CD14-positive monocyte (primary cell): Measurements from ENCODE around the gene OSBPL6. TPM values are rescaled to one million over a fixed set of nuclear protein-coding genes. Genes with fewer than 3 reads are reported as not detected.

Experiments used
- DNase-seq, 3 donors: peaks; one replicate each; pipeline ENCODE4 v3.0.0-alpha.2; 2011 to 2022
- H2AFZ ChIP-seq: 2 replicates; pipeline ENCODE4 v1.6.0; 2012; ENCODE audit warnings: mild to moderate bottlenecking, low read depth, low read length, inconsistent platforms; ENCODE audit not compliant: insufficient read depth, poor library complexity, severe bottlenecking
- H3K27ac ChIP-seq, 2 donors: 1 replicate in 1 of 2; 2 replicates in 1 of 2; pipeline ENCODE4 v1.5.1; 2012 to 2013; ENCODE audit warnings: low read length in 2 of 2, control low read depth in 1 of 2, inconsistent platforms in 1 of 2, low read depth in 1 of 2, mild to moderate bottlenecking in 1 of 2
- H3K27me3 ChIP-seq, 2 donors: one replicate each; pipeline versions ENCODE4 v1.6.0 to v1.6.1; 2011 to 2013; ENCODE audit warnings: low read length in 2 of 2; ENCODE audit not compliant: control insufficient read depth in 2 of 2, insufficient read depth in 2 of 2
- H3K36me3 ChIP-seq, 2 donors: replicated peaks in 1 of 2; 1 replicate in 1 of 2; 2 replicates in 1 of 2; pipeline versions ENCODE4 v1.5.1 to v1.6.1; 2012 to 2013; ENCODE audit warnings: low read length in 2 of 2, control low read depth in 1 of 2, inconsistent platforms in 1 of 2, mild to moderate bottlenecking in 1 of 2; ENCODE audit not compliant: insufficient read depth in 2 of 2, control insufficient read depth in 1 of 2
- H3K4me1 ChIP-seq, 2 donors: 1 replicate in 1 of 2; 2 replicates in 1 of 2; pipeline versions ENCODE4 v1.5.1 to v1.6.1; 2012 to 2013; ENCODE audit warnings: low read length in 2 of 2, control low read depth in 1 of 2, inconsistent platforms in 1 of 2, mild to moderate bottlenecking in 1 of 2, moderate library complexity in 1 of 2; ENCODE audit not compliant: insufficient read depth in 2 of 2, control insufficient read depth in 1 of 2
- H3K4me2 ChIP-seq: replicated peaks from 2 replicates; pipeline ENCODE3; 2012; ENCODE audit warnings: low read length, moderate library complexity, mild to moderate bottlenecking; ENCODE audit not compliant: poor library complexity, severe bottlenecking; ENCODE audit errors: extremely low read depth
- H3K4me3 ChIP-seq, 3 experiments: fragments of 200-600 bp in 1 of 3; sonication (generic) in 1 of 3; replicated peaks in 1 of 3; 1 replicate in 2 of 3; 2 replicates in 1 of 3; pipeline ENCODE4 v1.5.1; 2011 to 2013; ENCODE audit warnings: low read length in 3 of 3, mild to moderate bottlenecking in 3 of 3, control low read depth in 2 of 3, low read depth in 2 of 3, inconsistent platforms in 1 of 3, moderate library complexity in 1 of 3
- H3K79me2 ChIP-seq: 2 replicates; pipeline ENCODE4 v1.6.0; 2012; ENCODE audit warnings: mild to moderate bottlenecking, control low read depth, inconsistent platforms, low read length, moderate library complexity; ENCODE audit not compliant: insufficient read depth
- H3K9ac ChIP-seq: 2 replicates; pipeline ENCODE4 v1.6.0; 2017; ENCODE audit warnings: low read length, mild to moderate bottlenecking; ENCODE audit not compliant: insufficient read depth, poor library complexity, severe bottlenecking
- H3K9me3 ChIP-seq, 2 donors: replicated peaks in 1 of 2; 1 replicate in 1 of 2; 2 replicates in 1 of 2; pipeline versions ENCODE4 v1.5.1 to v1.6.1; 2012 to 2013; ENCODE audit warnings: low read length in 2 of 2, control low read depth in 1 of 2; ENCODE audit not compliant: control insufficient read depth in 1 of 2, insufficient read depth in 1 of 2
- H4K20me1 ChIP-seq: 2 replicates; pipeline ENCODE4 v1.6.0; 2012; ENCODE audit warnings: mild to moderate bottlenecking, low read length, control low read depth, moderate library complexity; ENCODE audit not compliant: insufficient read depth
- H3K27ac Mint-ChIP-seq, 7 donors: one replicate each; pipeline ENCODE4 v1.8.0; 2020; ENCODE audit warnings: mild to moderate bottlenecking in 7 of 7, mixed read lengths in 7 of 7, moderate library complexity in 6 of 7, inconsistent platforms in 2 of 7
- H3K27me3 Mint-ChIP-seq, 3 donors: one replicate each; pipeline ENCODE4 v1.8.0; 2021 to 2022; ENCODE audit warnings: low read depth in 3 of 3, mild to moderate bottlenecking in 3 of 3, mixed read lengths in 3 of 3, moderate library complexity in 3 of 3, inconsistent platforms in 1 of 3
- H3K36me3 Mint-ChIP-seq, 2 donors: one replicate each; pipeline ENCODE4 v1.8.0; 2020; ENCODE audit warnings: mixed read lengths in 2 of 2, inconsistent platforms in 1 of 2, mild to moderate bottlenecking in 1 of 2
- H3K4me1 Mint-ChIP-seq: one replicate; pipeline ENCODE4 v1.8.0; 2020; ENCODE audit warnings: mild to moderate bottlenecking, mixed read lengths
- H3K4me3 Mint-ChIP-seq, 2 donors: one replicate each; pipeline ENCODE4 v1.8.0; 2020; ENCODE audit warnings: mild to moderate bottlenecking in 2 of 2, mixed read lengths in 2 of 2, moderate library complexity in 1 of 2
- H3K9me3 Mint-ChIP-seq, 7 donors: one replicate each; pipeline ENCODE4 v1.8.0; 2020 to 2022; ENCODE audit warnings: mixed read lengths in 7 of 7, mild to moderate bottlenecking in 6 of 7, moderate library complexity in 6 of 7, inconsistent platforms in 2 of 7
- WGBS: methylation state at CpG from one replicate; pipeline ENCODE4 v1.1.5; 2013; ENCODE audit warnings: missing lambda C conversion rate; ENCODE audit not compliant: insufficient coverage; 5-methylcytosine and 5-hydroxymethylcytosine counted together
- intact Hi-C, 2 donors: fragments of 100-400 bp; cut with micrococcal nuclease; formaldehyde crosslinking; loops; one replicate each; pipeline versions ENCODE4 v1.15.0 to v1.15.1; 2023
- polyA plus RNA-seq, 3 donors: library from polyadenylated mRNA; depleted of rRNA in 1 of 3; unstranded in 2 of 3; stranded (reverse) in 1 of 3; fragments of 300-500 nt in 2 of 3; fragments of >200 nt in 1 of 3; fragmentation: Illumina TruSeq in 2 of 3; gene quantifications; 1 replicate in 2 of 3; 2 replicates in 1 of 3; pipeline ENCODE4 v1.2.3, GENCODE V29; 2012 to 2021
- TF ChIP-seq, protein P1 (sequence below): fragments of 200-600 bp; IDR thresholded peaks from one replicate; pipeline ENCODE4 v1.8.0; 2022; ENCODE audit warnings: antibody characterized with exemption, mild to moderate bottlenecking

Gene OSBPL6
- polyA plus RNA-seq, 3 donors, result not detected

DNA sequence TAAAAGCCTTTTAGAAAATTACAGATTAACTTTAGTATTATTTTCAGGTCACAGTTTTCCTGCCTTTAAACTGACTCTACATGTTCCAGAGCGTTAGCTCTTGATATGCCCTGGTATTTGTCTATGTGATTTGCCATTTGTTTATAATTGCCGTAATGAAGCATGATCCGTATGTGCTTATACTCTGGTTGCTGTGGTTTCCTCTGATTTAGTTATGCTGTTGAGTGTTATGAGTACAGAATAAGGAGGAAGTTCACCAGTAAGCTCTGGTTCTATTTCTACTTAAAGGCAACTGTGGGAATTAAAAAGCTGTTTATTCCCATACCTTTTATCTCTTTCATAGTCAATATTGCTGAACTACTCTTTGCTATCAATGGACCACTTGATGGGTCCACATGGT, 123.5 kb downstream of the OSBPL6 start:
- no peak for DNase-seq
- Mint-ChIP-seq H3K27me3 (peaks cover 0 to 2% (median 0%) of the 10 kb centered on the region in 3 donors), H3K4me1 (no peaks in the 10 kb centered on the region), H3K4me3 (no peak overlapping the region), H3K9me3 (no peaks in the 10 kb centered on the region), H3K27ac (no peak overlapping the region), H3K36me3 (no peaks in the 10 kb centered on the region)
- Histone ChIP-seq H3K4me2 (no peak overlapping the region), H3K9me3 (no peaks in the 10 kb centered on the region), H3K27ac (no peak overlapping the region), H2AFZ (no peak overlapping the region), H3K9ac (no peak overlapping the region), H3K79me2 (no peaks in the 10 kb centered on the region), H3K4me3 (no peak overlapping the region), H3K36me3 (no peaks in the 10 kb centered on the region), H3K27me3 (no peaks in the 10 kb centered on the region), H3K4me1 (no peaks in the 10 kb centered on the region), H4K20me1 (no peaks in the 10 kb centered on the region)
- TF ChIP-seq, protein P1, sequence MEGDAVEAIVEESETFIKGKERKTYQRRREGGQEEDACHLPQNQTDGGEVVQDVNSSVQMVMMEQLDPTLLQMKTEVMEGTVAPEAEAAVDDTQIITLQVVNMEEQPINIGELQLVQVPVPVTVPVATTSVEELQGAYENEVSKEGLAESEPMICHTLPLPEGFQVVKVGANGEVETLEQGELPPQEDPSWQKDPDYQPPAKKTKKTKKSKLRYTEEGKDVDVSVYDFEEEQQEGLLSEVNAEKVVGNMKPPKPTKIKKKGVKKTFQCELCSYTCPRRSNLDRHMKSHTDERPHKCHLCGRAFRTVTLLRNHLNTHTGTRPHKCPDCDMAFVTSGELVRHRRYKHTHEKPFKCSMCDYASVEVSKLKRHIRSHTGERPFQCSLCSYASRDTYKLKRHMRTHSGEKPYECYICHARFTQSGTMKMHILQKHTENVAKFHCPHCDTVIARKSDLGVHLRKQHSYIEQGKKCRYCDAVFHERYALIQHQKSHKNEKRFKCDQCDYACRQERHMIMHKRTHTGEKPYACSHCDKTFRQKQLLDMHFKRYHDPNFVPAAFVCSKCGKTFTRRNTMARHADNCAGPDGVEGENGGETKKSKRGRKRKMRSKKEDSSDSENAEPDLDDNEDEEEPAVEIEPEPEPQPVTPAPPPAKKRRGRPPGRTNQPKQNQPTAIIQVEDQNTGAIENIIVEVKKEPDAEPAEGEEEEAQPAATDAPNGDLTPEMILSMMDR, result no peak
- 0% methylated on average over 2 of the region's 3 CpGs for WGBS
- intact Hi-C loops, result no loop called here

DNA sequence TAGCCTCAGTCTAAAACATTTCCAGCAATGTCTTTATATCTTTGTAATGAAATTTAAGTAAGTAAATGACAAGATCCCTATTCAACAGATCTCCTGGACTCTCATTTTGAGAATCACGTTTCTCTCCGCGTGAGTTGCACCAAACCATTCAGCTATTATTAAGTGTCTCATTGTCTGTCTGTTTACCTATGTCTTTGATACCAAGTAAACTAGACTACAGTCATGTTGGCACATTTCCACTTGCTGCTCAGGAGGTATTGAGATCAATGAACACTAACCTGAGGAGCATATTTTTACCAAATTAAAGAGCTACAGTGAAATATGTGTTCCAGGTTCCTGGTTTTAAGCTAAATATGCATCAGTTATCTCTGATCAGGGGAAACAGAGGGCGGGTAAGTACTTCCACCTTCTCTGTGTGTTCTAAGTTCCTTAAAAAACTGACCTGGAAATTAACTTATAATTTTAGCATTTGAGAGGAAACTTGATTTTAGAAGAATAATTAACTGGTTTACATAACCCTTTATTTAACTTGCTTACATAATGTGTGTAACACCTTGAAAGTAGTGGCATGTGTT, 125.8 kb downstream of the OSBPL6 start:
- no CpG with 5 or more reads among the region's 4 CpGs for WGBS
- no peaks in the 10 kb centered on the region for H3K27me3 ChIP-seq
- no peaks in the 10 kb centered on the region for H3K36me3 Mint-ChIP-seq

More for the DNA sequence above, 125.8 kb downstream of the OSBPL6 start:
- no peaks in the 10 kb centered on the region for H3K9me3 Mint-ChIP-seq
- H3K4me2 ChIP-seq, result no peak overlapping the region
- H3K36me3 ChIP-seq, result no peaks in the 10 kb centered on the region
- no peak overlapping the region for H3K27ac ChIP-seq
- no peak overlapping the region for H3K4me3 ChIP-seq
- no peaks in the 10 kb centered on the region for H3K9me3 ChIP-seq
- H3K9ac ChIP-seq, result no peak overlapping the region
- no peak overlapping the region for H2AFZ ChIP-seq
- no peaks in the 10 kb centered on the region for H4K20me1 ChIP-seq
- H3K79me2 ChIP-seq, result no peaks in the 10 kb centered on the region
- H3K27me3 Mint-ChIP-seq, result peaks cover 2 to 8% (median 7%) of the 10 kb centered on the region in 3 donors
- peaks cover 4% of the 10 kb centered on the region for H3K4me1 Mint-ChIP-seq
- H3K4me3 Mint-ChIP-seq, result no peak overlapping the region
- H3K4me1 ChIP-seq, result no peaks in the 10 kb centered on the region
- TF ChIP-seq, protein P1, result no peak
- H3K27ac Mint-ChIP-seq, result no peak overlapping the region
- no peak for DNase-seq
- intact Hi-C loops, result no loop called here
